ENCODE results near the gene HTR5A.

The HTR5A gene

DNA sequence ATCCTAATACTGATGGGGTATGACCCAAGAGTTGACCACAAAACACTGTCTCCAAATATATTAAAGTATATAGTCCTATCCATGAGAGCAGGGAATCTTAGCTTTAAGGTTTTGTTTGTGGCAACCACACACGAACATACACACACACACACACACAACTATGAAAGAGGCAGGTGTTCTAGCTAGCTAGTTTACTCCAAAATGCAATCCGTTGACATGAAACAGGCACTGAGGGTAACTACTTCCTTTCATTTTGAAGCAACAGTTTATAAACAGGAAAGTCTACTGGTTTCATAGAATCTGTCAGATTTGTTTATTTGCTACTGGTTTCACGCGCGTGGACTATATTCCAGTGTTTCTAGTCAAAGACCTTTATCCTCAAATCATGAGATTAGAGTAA, 14.8 kb downstream of the HTR5A start:
- FAIRE-seq: no peak
- DNase-seq (ENCODE audit: insufficient read length, low spot score): no peak

DNA sequence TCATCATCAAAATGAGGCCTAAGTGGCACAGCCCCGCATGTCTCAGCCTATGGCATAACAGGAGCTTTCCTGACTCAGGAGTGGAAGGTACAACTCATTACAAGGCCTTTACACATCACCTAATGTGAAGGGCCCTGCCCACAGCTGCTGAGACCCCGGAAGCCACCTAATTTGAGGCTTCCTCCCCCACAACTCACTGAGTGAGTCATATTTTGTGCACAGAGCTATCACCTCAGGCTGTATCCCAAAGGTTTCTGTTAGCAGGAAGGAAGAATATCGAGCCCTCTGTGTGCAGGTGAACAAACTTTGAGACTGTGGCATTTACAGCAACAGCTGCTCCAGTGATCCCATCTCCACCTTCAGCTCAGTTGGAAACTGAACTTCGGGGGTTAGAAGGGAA, 20.6 kb downstream of the HTR5A start:
- DNase-seq (ENCODE audit: insufficient read length, low spot score): no peak
- FAIRE-seq: no peak

DNA sequence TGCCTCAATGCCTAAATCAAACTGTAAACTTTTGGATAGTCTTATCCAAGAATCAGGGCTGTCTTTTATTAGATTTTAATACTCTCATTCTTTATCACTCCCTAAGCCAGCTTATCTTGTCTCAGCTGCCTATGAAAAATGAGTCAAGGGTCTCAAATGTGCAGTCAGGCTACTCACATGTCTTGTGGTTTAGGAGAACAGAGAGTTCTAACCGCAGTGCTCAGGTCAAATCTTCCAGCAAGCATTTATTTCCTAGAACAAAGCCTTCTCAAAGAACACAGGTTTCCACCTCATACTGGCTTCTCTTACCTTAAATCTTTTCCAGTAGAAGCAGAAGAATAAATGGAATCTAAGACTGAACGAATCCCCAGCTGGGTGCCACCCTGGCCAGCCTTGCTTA, 23.5 kb downstream of the HTR5A start:
- DNase-seq (ENCODE audit: insufficient read length, low spot score): no peak
- FAIRE-seq: no peak

DNA sequence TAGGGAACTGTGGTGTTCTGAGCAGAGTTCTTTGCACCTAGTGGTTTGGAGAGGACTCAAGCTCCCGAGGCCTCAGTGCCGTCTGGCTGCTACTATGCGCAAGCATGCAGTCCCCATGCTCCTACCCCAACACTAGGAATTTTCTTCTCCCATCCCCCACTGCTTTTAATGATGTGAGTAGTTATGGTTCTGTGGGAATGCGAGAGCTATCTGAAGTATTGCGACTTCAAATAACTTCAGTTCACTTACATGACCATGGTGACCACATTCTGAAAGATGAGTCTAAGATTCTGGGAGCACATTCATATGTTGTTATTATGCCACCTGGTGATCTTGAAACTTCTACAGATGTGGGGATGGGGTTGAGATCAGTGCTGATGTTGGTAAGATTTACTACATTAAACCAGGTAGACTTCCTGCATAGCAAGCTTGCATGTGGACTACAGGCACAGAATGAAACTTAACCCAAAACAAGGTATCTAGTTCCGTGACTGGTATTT, 24.6 kb downstream of the HTR5A start:
- DNase-seq (ENCODE audit: insufficient read length, low spot score): no peak
- no peak for FAIRE-seq

DNA sequence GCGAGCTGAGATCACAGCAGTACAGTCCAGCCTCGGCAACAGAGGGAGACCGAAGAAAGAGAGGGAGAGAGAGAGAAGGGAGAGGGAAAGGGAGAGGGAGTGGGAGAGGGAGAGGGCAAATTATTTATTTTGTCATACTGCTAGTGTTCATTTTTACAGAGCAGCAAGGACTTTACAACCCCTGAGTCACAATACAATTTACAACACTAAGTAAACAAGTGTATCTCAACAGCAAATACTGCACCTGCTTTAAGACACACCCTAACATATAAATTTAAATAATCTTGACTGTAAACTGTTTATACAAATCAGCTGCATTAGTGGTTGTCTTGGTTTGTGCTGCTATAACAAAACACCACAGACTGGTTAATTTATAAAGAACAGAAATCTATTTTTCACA, 27.2 kb downstream of the HTR5A start:
- DNase-seq (ENCODE audit: insufficient read length, low spot score): no peak
- FAIRE-seq: no peak

DNA sequence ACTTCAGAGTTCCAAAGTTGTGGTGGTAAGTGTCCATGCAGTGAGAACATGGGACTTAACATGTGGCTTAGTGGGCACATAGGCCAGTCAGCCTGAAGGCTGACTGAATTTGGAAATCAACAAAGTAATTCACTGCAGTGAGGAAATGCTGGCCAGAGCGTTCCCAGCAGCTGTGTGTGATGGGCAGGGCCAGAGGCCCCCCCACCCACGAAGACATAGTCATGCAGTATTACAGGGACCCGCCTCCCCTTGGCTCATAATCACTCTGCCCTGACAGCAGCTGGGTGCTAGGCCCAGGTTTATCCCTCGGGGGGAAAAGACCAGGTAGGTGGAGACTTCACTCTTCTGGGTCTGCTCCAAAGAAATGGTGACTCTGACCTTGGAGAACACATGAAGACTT, 33.7 kb downstream of the HTR5A start:
- no peak for FAIRE-seq

DNA sequence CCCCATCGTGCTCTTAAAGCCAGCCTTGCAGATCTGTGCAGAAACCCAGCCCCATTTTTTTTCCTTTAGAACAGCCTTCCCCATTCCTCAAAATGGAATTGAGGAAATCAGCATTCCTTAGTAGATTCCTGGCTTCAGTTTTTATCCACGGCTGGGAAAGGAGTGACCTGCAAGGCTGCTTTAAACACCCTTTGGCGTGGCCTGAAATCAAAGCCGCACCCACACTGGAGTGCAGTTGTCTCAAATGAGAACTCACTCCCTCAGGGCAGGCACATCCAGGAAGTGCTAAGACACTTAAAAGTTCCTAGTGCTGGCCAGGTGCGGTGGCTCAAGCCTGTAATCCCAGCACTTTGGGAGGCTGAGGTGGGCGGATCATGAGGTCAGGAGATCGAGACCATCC, 34.8 kb downstream of the HTR5A start:
- FAIRE-seq: no peak

More for the DNA sequence above, 33.7 kb downstream of the HTR5A start:
- DNase-seq (ENCODE audit: insufficient read length, low spot score): no peak

DNA sequence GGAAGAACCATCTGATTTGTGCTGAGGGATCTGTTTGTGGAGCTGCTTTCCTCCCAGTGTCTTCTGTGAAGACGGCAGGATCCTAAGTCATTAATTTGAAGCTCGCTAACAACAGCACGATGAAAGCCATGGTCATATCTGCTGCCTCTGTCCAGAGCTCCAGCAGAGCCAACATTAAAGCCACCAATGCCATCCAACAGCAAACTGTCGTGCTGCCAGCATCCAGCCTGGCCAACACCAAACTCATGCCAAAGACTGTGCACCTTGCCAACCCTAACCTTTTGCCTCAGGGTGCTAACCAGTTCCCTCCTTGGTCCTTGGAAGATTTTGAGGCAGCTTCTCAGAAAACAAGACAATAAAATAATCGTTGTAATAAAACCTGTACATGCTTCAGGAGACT, 36.2 kb downstream of the HTR5A start:
- FAIRE-seq (no peak), DNase-seq (ENCODE audit: insufficient read length, low spot score) (no peak)

More for the DNA sequence above, 34.8 kb downstream of the HTR5A start:
- no peak for DNase-seq (ENCODE audit: insufficient read length, low spot score)

DNA sequence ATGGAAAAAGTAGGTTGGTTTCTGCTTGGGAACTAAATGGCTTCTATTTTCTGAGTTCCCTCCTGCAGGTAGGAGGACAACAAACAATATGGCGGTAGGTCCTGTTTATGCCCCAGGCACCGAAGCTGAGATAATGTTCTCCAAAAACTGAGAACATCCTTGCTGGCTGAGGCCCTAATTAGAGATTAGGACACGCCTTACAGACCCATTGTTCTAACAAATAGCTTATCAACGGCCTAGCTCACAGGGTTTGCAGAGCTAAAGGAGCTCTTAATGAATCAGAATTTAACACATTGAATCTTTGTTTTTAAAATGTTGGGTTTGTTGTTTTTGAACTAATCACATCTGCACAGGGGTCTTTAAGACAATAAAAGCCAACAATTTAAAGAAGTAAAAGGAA, 37.0 kb downstream of the HTR5A start:
- no peak for DNase-seq (ENCODE audit: insufficient read length, low spot score)
- FAIRE-seq: no peak

DNA sequence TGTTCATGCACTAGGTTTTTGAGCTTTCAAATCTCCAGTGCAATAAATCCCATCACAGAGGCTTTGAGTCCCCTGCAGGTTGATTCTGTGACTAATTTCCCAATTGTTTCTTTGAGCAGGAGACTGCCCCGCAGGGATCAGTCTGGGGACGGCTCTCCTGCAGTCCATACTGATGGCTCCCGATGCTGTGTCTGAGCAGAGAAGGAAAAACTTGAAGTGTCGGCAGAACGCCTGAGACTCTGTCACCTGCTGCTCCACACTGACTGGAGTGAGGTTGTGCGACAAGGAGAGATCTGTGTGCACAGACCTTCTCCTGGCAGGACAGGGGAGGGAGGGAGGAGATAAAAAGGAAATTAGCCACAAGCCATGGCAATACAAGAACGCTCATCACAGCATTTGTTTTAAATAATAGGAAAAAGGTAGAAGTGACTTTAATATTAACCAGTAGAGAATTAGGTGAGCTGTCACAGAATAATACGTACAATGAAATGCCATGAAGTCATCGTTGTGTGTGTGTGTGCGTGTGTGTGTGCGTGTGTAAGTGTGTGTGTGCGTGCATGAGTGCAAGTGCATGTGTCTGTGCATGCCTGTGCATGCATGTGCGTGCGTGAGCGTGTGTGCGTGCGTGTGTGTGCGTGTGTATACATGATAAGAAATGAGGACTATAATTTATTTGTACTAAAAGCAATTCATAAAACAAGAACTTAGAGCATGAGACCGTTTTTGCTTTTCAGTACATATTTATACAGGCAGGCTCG, 38.2 kb downstream of the HTR5A start:
- no peak for FAIRE-seq
- no peak for DNase-seq (ENCODE audit: insufficient read length, low spot score)

DNA sequence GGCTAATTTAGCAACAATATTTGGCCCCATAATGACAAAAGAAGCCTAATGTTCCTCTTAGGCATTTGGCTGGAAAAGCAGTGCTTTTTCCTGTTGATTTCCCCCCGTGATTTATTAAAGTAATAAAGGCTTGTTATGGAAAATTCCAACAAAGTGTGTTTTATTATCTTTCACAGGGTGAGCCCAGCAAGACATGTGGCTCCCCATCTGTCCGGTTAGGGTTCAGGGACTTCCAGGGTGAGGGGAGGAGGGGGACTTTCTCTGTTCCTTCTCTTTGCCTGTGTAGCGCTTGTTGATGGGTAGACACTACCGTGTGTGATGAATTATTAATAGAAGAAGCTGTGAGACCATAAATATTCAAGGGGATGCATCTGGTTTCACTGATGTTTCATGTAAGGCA, 39.0 kb downstream of the HTR5A start:
- DNase-seq (ENCODE audit: insufficient read length, low spot score): no peak

DNA sequence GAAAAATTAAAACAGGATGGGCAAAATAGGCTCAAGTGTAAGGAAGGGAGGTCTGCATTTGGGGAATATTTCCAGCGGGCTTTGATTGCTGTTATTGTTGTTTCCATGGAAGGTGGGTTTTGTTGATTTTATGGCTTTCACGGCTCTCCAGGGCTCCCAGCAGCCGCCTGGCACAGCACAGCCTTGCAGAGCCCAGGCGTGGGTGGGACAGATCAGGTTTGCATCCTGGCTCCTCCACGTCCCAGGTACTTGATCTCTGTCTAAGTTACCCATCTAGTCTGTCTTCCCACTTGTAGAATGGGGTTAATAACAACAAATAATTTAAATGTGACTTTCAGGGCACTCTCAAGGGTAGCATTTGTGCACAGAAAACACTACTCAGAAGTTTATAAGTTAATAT, 45.2 kb downstream of the HTR5A start:
- no peak for FAIRE-seq
- no peak for DNase-seq (ENCODE audit: insufficient read length, low spot score)

More for the DNA sequence above, 39.0 kb downstream of the HTR5A start:
- no peak for FAIRE-seq

DNA sequence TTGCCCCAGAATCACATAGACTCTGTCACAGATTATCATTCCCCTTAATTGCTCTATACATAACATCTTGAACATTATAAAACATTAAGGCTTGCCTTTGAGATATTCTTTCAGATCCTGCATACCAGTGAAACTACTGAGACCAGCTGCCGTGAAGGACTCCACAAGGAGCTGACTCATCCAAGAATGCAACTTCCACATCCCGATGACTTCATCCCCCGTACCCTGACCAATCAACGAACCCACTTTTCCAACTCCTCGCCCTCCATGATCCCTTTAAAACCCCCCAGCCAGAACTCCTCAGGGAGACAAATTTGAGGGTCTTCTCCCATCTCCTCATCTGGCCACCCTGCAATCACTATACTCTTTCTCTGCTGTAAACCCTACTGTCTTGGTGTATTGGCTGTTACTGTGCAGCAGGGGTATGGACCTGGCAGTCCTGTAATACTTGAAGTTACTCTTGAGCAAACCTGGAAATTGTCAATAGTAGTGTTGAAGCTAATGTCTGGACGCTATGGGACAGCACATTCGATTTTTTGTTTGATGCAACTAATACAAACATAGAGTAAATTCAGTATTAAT, 49.8 kb downstream of the HTR5A start:
- DNase-seq (ENCODE audit: insufficient read length, low spot score) (no peak), FAIRE-seq (no peak)

DNA sequence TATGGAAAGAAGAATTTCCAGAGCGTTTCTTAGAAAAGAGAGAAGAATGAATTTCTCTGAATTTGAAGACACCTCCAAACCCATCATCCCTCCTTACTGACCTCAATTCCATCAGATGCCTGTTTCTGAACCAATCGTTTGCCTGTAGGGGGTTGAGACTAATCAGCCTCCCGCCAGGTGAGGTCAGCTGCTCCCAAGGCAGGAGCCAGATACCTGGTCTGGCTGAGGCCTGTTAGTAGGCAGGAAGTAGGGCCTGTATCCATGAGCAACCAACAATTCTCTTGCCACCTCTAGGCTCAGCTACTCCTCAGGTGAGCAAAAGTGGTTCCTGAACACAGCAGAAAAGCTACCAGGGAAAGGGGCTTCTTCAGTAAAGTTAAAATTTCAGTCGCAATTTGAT, 50.3 kb downstream of the HTR5A start:
- DNase-seq (ENCODE audit: insufficient read length, low spot score) (no peak), FAIRE-seq (no peak)

DNA sequence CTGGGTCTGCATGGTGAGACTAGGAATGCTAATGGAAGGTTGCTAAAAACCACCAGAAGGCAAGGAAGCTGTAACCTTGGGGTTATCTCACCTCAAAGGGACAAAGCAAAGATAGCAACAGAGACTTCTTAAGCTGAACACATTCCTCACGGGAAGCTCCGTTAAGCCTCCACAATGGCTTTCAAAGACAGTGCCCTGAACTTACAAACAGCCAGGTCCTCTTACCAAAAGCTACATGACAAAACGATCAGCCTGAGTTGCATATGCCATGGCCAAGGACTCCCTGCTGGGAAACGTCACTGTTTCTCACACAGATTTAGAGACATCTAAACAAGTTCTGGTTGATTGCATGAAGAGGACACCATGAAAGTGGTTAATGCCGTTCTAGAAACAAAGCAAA, 52.7 kb downstream of the HTR5A start:
- DNase-seq (ENCODE audit: insufficient read length, low spot score): no peak
- FAIRE-seq: no peak

DNA sequence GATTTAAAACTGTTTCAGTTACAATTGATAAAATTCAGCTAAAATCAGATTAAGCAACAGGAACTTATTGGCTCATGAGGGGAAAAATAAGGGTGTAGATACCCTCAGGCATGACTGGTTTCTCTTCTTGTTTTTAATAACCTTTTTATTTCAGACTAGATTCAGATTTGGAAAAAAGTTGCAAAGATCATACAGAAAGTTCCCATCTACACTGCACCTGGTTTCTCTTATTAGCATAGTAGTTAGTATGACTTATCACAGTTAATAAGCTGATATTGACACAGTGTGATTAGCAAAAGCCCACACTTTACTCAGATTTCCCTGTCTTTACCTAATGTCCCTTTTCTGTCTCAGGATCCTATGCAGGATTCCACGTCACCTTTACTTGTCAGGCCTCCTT, 53.3 kb downstream of the HTR5A start:
- FAIRE-seq (no peak), DNase-seq (ENCODE audit: insufficient read length, low spot score) (no peak)

DNA sequence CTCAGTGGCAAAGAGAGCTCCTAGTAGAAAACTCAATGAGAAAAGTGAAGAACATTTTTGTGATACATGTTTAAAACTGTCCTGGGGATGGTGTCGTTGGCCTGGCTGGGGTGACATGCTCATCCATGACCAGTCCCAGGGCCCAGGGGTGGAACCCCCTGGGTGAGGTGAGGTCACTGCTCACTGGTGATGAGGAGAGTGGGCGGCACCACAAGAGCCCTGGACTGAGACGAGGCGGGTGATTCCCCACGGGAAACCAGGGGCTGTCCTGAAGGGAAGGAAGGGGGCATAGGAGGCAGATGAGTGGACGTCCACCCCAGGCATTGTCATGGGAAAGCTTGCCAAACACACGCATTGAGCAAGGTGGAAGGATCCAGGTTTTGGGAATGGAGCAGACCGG, 54.6 kb downstream of the HTR5A start:
- no peak for FAIRE-seq

DNA sequence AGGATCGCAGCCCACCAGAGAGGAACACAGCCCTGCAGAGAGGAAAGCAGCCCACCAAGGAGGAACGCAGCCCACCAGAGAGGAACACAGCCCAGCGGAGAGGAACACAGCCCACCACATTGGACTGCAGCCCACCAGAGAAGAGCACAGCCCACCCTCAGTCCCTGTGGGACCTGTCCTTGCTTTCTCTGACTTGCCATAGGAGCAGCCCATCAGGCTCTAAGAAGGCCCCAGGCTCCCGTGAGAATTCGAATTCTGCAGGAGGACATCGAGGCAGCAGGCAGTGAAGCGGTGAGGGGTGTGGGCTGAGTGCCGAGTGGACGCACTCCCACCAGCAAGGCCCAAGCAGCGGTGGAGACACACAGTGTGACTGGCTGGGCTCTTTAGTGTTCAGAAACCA, 59.1 kb downstream of the HTR5A start:
- FAIRE-seq (no peak), DNase-seq (ENCODE audit: insufficient read length, low spot score) (no peak)

More for the DNA sequence above, 54.6 kb downstream of the HTR5A start:
- DNase-seq (ENCODE audit: insufficient read length, low spot score): no peak

DNA sequence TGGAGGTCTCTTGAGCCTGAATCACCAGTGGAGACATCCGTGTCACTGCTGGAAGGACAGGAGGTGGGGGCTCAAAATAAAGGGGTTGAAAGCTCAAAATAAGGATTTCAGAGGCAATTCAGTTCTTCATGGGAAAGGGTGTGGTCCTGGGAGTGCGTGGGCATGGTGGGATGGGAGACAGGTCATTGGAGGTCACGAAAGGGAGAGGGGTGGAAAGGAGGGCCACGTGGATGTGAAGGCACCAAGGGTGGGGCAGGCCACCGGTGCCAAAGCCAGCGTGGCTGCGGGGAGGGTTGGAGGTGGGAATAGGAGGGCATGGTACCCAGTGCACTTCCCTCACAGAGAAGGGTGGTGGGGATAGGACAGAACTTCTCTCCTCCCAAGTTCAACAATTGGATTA, 59.7 kb downstream of the HTR5A start:
- FAIRE-seq (no peak), DNase-seq (ENCODE audit: insufficient read length, low spot score) (no peak)

DNA sequence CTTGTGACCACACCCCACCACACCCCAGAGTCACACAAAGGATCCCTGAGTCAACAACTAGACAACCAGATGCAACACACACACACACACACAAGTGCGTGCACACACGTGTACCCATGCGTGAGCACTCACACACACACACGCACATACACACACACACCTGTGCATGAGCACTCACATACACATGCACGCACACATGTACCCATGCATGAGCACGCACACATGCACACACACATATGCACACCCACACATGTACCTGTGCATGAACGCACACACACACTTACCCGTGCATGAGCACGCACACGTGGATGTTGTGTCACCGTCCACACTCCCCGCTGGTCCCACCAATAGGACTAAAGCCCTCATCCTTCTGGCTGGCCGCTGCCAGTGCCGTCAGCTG, 60.4 kb downstream of the HTR5A start:
- no peak for DNase-seq (ENCODE audit: insufficient read length, low spot score)

DNA sequence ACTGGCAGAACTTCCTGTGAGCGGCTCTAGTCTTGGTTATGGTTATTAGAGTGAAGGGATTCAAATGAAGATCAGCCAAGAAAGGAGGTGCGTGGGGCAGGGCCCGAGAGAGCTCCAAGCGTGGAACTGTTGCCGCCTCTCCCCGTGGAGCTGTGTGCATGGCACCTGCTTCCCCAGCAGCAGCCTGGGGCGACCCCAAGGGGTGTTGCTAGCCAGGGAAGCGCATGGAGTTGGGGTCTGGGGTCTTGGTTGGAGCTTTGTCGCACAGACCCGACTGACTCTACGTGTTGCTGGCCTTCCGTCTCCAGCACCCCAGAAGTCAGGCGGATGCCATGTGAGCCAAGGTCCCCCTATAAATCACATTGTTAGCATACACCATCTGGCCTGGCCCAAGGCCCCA, 61.0 kb downstream of the HTR5A start:
- DNase-seq (ENCODE audit: insufficient read length, low spot score): no peak
- FAIRE-seq: no peak

More for the DNA sequence above, 60.4 kb downstream of the HTR5A start:
- FAIRE-seq: no peak

DNA sequence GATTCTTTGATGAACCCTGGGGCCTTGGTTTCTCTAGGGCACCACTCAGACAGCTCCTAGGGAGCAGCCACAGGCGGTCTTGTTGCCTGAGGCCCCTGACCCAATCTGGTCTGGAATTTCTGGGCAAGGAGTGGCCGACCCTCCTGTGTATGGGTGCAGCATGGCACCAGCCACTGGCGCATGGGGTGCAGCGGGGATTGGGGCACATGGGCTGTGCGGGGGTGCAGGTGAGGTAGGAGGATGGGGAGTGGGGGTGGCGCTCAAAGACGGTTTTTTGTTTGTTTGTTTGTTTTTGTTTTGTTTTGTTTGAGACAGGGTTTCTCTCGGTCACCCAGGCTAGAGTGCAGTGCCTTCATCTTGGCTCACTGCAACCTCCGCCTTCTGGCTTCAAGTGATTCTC, 62.3 kb downstream of the HTR5A start:
- no peak for DNase-seq (ENCODE audit: insufficient read length, low spot score)
- no peak for FAIRE-seq

Data from HTR-8/SVneo (cell line).